Activated CD4-positive, alpha-beta T cell treated with anti-CD3 and anti-CD28 coated beads, Interleukin-2, amount 50 U/mL, for 24 hours (primary cell): ENCODE measurements around the gene ZFAND3.
"Not testable (repeated sequence)": the region's sequence is repeated elsewhere in the genome, so short reads cannot be mapped to it uniquely, and the experiment has no call there.

Experiments
- DNase-seq, 2 donors: peaks; one replicate each; pipeline ENCODE4 v3.0.0-alpha.2; 2020; ENCODE audit warnings: low read depth in 1 of 2, low spot score in 1 of 2

The ZFAND3 gene

GRCh38 chr6:37893734-37894133, 74.2 kb downstream of the ZFAND3 start:
- not testable (repeated sequence) for DNase-seq

DNA sequence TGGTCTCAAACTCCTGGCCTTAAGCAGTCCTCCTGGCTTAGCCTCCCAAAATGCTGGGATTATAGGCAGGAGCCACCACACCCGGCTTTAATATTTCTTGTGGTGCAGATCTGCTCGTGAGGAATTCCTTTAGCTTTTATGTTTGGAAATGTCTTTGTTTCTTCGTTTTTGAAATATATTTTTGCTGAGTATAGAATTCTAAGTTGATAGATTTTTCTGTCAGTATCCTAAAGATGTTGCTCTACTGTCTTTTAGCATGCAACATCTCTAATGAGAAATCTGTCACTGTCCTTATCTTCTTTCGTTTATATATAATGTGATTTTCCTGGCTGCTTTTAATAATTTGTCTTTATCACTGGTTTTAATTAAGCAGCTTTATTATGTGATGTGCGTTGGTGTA, 75.1 kb downstream of the ZFAND3 start:
- no peak for DNase-seq

GRCh38 chr6:37897321-37897720, 77.8 kb downstream of the ZFAND3 start:
- no peak for DNase-seq

DNA sequence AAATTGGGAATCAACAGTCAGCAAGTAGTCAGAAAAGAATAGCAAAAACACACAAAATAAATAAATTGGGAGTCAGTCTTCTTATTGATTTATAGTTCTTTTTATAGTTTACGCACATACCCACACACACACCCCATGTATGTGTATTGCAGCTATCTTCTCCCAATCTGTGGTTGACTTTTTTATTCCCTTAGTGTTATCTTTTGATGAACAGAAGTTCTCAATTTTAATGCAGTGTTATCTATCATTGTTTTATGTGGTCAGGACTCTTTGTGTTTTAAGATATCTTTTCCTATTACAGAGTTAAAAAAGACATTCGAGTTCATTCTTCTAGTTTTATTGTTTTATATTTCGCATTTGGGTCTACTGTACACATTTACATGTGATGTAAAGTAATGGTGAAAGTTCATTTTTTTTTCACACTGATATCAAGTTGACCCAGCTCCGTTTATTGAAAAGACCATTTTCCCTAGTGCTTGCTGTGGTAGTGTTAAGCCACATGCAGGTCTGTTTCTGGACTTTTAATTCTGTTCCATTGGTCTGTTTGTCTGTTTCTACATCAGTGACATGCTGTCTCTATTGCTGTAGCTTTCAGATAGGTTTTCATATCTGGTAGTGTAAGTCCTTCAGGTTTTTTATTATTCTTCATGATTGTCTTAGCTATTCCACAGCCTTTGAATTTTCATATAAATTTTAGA, 78.4 kb downstream of the ZFAND3 start:
- no peak for DNase-seq

DNA sequence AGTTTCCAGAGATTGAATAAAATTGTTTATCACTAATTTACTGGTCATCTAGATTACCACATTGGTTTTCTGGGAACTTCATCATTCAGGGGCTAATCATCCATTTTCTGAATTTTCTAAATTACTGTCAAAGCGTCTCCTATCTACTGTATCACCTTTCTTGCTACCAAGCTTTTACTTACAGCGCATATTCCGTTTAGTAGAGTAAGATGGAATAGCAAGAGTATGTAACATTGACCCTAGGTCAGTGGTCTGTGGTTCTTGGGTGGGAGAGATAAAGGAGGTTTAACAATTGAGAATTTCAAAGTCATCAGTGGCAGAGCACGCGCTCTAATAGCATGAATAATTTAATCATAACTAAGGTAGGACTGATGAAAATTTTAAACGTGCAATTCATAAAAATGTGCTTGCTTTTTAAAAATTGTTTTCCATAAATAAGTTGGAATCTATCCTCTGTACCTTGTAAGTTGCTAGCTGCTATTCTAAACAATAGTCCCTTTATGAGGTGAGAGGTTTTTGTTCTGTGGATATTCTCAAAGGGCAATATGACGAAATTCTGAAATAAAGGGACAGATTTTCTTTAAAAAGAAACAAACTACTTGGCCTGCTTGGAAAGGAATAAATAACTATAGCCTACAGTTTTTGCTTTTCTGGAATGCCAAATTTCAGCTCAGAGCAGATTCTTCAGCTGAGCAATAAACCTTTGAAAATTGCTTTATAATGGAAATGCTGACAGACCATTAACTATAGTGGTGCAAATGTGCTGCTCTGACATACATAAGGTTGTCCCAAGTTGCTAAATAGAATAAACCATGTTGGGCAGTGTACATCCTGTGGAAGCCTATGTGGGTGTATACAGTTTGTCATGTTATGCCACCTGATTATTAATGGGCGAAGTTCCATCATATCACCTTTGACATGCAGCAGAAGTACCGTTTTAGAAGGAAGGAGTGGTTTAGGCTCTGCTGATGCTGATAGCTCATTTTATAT, 84.1 kb downstream of the ZFAND3 start:
- DNase-seq = no peak

GRCh38 chr6:37904590-37904989, 85.1 kb downstream of the ZFAND3 start:
- no peak for DNase-seq

DNA sequence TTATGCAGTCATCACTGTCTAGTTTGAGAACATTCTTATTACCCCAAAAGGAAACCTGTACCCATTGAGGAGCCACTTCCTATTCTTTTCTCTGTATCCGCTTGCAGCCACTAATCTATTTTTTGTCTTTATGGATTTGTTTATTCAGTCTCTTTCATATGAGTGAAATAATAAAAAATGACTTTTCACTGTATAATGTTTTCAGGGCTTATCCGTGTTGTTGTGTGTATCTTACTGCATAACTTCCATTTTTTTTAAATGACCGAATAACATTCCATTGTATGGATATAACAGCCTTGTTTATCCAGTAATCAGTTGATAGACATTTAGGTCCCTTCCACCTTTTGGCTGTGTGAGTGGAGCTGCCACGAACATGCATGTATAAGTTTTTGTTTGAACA, 86.6 kb downstream of the ZFAND3 start:
- DNase-seq = no peak

- no peak for DNase-seq
Observed at GRCh38 chr6:37910998-37911397, 91.5 kb downstream of the ZFAND3 start.

- no peak for DNase-seq
Observed at GRCh38 chr6:37913210-37913609, 93.7 kb downstream of the ZFAND3 start.

DNA sequence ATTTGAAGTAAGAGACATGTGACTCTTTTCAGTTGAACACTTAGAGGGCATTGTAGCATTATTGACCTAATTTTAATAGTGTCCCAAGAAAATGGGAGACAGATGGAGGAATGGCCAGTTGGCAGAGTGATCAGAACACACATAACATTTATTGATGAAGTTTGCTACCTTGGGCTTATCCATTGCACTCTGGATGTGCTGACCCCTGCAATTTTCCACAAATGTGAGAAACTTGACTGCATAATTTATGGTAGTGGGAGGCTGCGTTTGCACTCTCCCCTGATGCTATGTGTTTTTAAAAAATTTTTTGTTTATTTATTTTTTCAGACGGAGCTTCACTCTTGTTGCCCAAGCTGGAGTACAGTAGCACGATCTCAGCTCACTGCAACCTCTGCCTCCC, 95.9 kb downstream of the ZFAND3 start:
- DNase-seq = no peak

DNA sequence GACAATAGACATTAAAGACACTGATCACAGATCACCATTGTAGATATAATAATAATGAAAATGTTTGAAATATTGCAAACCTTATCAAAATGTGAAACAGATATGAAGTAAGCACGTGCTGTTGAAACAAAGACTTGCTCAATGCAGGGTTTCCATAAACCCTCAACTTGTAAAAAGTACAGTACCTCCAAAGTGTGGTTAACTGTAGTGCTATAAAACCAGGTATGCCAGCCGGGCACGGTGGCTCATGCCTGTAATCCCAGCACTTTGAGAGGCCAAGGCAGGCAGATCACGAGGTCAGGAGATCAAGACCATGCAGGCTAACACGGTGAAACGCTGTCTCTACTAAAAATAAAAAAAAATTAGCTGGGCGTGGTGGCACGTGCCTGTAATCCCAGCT, 96.6 kb downstream of the ZFAND3 start:
- no peak for DNase-seq

DNA sequence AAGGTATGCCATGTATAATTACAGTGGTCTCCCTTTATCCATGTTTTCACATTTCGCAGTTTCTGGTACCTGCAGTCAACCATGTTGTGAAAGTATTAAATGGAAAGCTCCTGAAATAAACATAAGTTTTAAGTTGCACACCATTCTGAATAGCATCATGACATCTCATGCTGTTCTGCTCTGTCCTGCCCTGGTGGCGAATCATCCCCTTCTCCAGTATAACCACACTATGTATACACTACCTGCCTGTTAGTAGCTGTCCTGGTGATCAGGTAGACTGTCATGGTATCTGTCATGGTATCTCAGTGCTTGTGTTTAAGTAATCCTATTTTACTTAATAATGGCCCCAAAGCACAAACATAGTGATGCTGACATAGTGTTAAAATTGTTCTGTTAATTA, 97.1 kb downstream of the ZFAND3 start:
- no peak for DNase-seq

DNA sequence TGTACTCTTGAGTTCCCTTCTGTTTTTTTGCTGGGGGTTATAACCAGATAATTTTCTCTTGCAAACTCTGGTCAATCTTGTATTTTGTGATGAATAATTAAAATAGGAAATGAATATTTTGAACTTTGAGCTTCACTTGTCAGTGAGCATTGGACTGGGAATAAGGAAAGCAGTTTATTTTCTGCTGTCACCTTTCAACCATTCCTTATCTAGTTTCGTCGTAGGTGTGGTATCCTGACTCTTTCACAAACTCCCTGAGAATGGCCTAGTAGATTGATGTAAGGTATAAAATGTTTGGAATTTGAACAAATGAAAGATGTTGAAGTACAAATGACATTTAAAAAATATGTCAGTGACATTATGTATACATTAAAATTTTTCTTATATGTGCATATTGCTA, 98.0 kb downstream of the ZFAND3 start:
- DNase-seq = no peak

DNA sequence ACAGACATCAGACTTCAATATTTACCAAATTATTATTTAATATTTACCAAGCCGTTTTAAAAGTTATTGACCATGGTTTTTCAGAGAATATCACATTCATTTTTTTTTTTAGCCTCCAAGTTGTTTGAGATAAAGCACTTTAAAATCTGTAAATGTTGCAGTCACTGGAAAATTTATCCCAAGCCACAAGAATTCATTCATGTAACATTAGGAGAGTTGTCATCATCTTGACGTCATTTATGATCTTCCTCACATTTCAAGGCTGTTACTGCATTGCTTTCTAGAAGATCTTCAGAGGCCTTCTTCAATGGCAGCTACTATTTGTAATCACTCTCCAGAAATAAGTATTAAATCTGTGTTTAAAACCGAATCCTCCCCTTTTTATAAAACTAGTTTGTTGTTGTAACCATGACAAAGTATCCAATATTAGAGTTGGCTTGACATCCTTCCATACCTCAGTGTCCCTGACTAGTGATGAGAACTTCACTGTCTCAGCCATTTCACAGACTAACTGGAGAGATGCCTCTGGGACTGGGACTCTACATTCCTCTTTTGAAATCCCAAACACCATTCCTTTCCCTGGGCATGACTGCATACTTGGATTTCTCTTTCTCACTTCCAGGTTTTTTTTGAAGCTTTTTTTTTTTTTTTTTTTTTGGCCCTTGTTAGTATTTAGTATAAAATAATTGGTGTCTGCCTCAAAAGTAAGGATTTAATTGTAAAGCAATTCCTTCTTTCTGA, 100.1 kb downstream of the ZFAND3 start:
- DNase-seq = no peak

DNA sequence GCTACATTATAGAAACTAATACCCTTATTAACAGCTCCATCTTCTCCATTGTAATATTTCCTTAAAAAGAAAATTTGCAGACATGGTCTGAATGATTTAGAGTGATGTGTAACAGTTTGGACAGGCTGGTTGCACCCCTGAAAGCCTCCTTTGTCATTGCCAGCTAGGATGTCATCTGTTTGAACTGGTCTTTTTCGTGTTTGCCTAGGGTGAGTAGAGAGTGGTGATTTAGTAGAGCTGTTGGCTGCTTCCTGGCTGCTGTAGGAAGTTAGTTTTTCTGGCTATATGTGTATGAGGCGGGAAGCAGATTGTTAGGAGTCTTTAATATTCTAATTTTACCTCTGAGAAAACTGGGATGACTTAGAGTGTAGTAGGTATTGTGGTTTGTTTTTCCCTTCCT, 101.1 kb downstream of the ZFAND3 start:
- DNase-seq = no peak

DNA sequence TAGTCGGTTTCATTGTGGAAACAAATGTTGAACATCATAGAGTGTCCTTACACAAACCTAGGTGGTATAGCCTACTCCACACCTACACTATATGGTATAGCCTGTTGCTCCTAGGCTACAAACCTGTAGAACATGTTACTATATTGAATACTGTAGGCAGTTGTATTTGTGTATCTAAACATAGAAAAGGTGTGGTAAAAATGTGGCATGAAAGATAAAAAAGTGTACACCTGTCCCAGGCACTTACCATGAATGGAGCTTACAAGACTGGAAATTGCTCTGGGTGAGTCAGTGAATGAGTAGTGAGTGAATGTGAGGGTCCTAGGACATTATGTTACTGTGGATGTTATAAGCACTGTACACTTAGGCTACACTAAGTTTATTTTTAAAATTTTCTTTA, 103.0 kb downstream of the ZFAND3 start:
- DNase-seq = no peak

DNA sequence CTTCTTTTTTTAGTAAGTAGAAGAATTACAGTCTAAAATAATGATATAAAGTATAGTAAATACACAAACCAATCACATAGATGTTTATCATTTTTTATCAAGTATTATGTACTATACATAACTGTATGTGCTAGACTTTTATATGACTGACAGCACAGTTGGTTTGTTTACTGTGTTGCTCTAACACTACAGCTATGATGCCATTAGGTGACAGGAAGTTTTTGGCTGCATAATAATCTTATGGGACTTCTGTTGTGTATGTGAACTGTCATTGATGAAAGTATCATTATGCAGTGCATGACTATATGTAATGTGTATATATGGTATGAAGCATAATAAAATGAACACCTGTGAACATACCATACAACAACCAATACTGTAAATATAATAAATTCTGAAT, 104.0 kb downstream of the ZFAND3 start:
- DNase-seq = no peak

DNA sequence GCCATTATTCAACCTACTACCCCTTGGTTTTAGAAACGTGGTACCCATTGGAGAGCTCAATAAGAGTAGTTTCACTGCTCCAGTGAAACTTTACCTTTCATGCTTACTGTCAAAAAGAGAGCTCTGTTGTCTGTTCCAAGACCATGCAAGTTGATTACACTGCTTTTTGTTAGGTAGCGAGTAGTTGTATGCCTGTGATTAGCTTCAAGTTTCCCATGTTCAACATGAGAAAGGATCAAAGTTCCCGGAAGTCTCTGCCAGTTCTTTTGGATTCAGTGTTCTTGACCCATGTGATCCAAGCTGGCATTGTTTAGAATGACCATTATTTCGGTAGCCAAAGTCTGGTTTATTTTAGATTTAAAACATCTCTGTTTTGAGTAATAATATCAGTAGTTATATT, 107.1 kb downstream of the ZFAND3 start:
- DNase-seq = no peak

GRCh38 chr6:37928217-37928616, 108.7 kb downstream of the ZFAND3 start:
- no peak for DNase-seq

GRCh38 chr6:37930288-37930971, 110.9 kb downstream of the ZFAND3 start:
- DNase-seq = no peak

DNA sequence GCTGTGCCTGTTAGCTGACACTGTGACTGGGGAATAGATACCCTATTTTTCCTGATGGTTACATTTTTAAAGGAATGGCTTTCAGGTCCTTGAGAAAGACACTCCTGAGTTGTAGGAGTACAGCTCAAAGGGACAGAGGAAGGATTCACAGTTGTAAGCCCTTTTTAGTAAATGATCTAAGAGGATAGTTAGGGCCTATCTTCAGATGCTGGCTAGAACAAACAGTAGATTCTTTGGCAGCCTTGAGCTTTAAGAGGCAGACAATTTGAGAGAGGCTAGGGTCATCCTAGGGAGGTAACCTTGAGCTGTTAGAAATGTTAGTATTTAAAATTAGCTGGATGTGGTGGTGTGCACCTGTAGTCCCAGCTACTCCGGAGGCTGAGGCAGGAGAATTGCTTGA, 111.5 kb downstream of the ZFAND3 start:
- no peak for DNase-seq
